ENCODE data around the gene LRRC9.
"Not testable (repeated sequence)": the region's sequence is repeated elsewhere in the genome, so short reads cannot be mapped to it uniquely, and the experiment has no call there.

LRRC9 gene

GRCh38 chr14:59981564-59981963 lies 61.6 kb downstream of the LRRC9 start:
- H3K9me3 ChIP-seq = no peaks in the 10 kb centered on the region
- DNase-seq (ENCODE audit: low spot score in 2 of 2) = no peak
- no peaks in the 10 kb centered on the region for H3K36me3 ChIP-seq (replicated peaks)
- in situ Hi-C loops (cut with MboI; ENCODE audit: low sequenced_read_pairs) = no loop called here
- H3K27me3 ChIP-seq (ENCODE audit: low read depth) = no peaks in the 10 kb centered on the region; the same call in 1 of the 2 replicates
- H3K4me3 ChIP-seq = no peak overlapping the region
- no peaks in the 10 kb centered on the region for H3K4me1 ChIP-seq

- no peaks in the 10 kb centered on the region for H3K4me1 ChIP-seq
- no peak for DNase-seq (ENCODE audit: low spot score in 2 of 2)
- H3K9me3 ChIP-seq = no peaks in the 10 kb centered on the region
- in situ Hi-C loops (cut with MboI; ENCODE audit: low sequenced_read_pairs) = no loop called here
- H3K36me3 ChIP-seq (replicated peaks) = no peaks in the 10 kb centered on the region
- no peak overlapping the region for H3K4me3 ChIP-seq
- no peaks in the 10 kb centered on the region; the same call in 1 of the 2 replicates for H3K27me3 ChIP-seq (ENCODE audit: low read depth)
Measured at GRCh38 chr14:59983048-59983447, 63.1 kb downstream of the LRRC9 start.

GRCh38 chr14:59986556-59987059 lies 66.7 kb downstream of the LRRC9 start:
- in situ Hi-C loops (cut with MboI; ENCODE audit: low sequenced_read_pairs) = no loop called here
- DNase-seq (ENCODE audit: low spot score in 2 of 2) = no peak
- no peaks in the 10 kb centered on the region for H3K4me1 ChIP-seq

GRCh38 chr14:59997449-59997848 lies 77.5 kb downstream of the LRRC9 start:
- no peaks in the 10 kb centered on the region for H3K4me1 ChIP-seq
- H3K36me3 ChIP-seq (replicated peaks) = no peaks in the 10 kb centered on the region
- no peak for DNase-seq (ENCODE audit: low spot score in 2 of 2)
- in situ Hi-C loops (cut with MboI; ENCODE audit: low sequenced_read_pairs) = no loop called here
- H3K27me3 ChIP-seq (ENCODE audit: low read depth) = no peaks in the 10 kb centered on the region
- no peak overlapping the region for H3K4me3 ChIP-seq
- H3K9me3 ChIP-seq = no peaks in the 10 kb centered on the region

More at GRCh38 chr14:59986556-59987059, 66.7 kb downstream of the LRRC9 start:
- H3K9me3 ChIP-seq = no peaks in the 10 kb centered on the region
- no peak overlapping the region for H3K4me3 ChIP-seq
- no peaks in the 10 kb centered on the region for H3K36me3 ChIP-seq (replicated peaks)
- 0 out of 2 replicates have a peak, but pooled peaks cover 2% of the 10 kb centered on the region for H3K27me3 ChIP-seq (ENCODE audit: low read depth)

- in situ Hi-C loops (cut with MboI; ENCODE audit: low sequenced_read_pairs) = no loop called here
- H3K9me3 ChIP-seq = no peaks in the 10 kb centered on the region
- no peak overlapping the region for H3K4me3 ChIP-seq
- H3K27me3 ChIP-seq (ENCODE audit: low read depth) = no peaks in the 10 kb centered on the region
- no peaks in the 10 kb centered on the region for H3K36me3 ChIP-seq (replicated peaks)
- no peaks in the 10 kb centered on the region for H3K4me1 ChIP-seq
- no peak for DNase-seq (ENCODE audit: low spot score in 2 of 2)
Measured at GRCh38 chr14:59997966-59998365, 78.0 kb downstream of the LRRC9 start.

- no peaks in the 10 kb centered on the region for H3K4me1 ChIP-seq
- DNase-seq (ENCODE audit: low spot score in 2 of 2) = no peak
- no peaks in the 10 kb centered on the region for H3K27me3 ChIP-seq (ENCODE audit: low read depth)
- H3K4me3 ChIP-seq = no peak overlapping the region
- no peaks in the 10 kb centered on the region for H3K9me3 ChIP-seq
- in situ Hi-C loops (cut with MboI; ENCODE audit: low sequenced_read_pairs) = no loop called here
- H3K36me3 ChIP-seq (replicated peaks) = no peaks in the 10 kb centered on the region
Measured at GRCh38 chr14:59998564-59998963, 78.6 kb downstream of the LRRC9 start.

GRCh38 chr14:60002819-60003492 lies 83.0 kb downstream of the LRRC9 start:
- Histone ChIP-seq H3K4me1 (no peaks in the 10 kb centered on the region), H3K4me3 (no peak overlapping the region), H3K36me3 (replicated peaks) (no peaks in the 10 kb centered on the region), H3K9me3 (no peaks in the 10 kb centered on the region), H3K27me3 (ENCODE audit: low read depth) (peaks cover 6% of the 10 kb centered on the region; the same call in 1 of the 2 replicates)
- in situ Hi-C loops (cut with MboI; ENCODE audit: low sequenced_read_pairs) = no loop called here
- peak in 1 of 2 experiments; percentile 8 for DNase-seq (ENCODE audit: low spot score in 2 of 2)

GRCh38 chr14:60003991-60004390 lies 84.0 kb downstream of the LRRC9 start:
- H3K36me3 ChIP-seq (replicated peaks) = no peaks in the 10 kb centered on the region
- no peak for DNase-seq (ENCODE audit: low spot score in 2 of 2)
- no peak overlapping the region for H3K4me3 ChIP-seq
- H3K4me1 ChIP-seq = no peaks in the 10 kb centered on the region
- H3K27me3 ChIP-seq (ENCODE audit: low read depth) = peaks cover 6% of the 10 kb centered on the region; the same call in 1 of the 2 replicates
- no peaks in the 10 kb centered on the region for H3K9me3 ChIP-seq
- in situ Hi-C loops (cut with MboI; ENCODE audit: low sequenced_read_pairs) = no loop called here

- no peak for DNase-seq (ENCODE audit: low spot score in 2 of 2)
- H3K4me1 ChIP-seq = no peaks in the 10 kb centered on the region
- H3K36me3 ChIP-seq (replicated peaks) = no peaks in the 10 kb centered on the region
- no peaks in the 10 kb centered on the region for H3K9me3 ChIP-seq
- in situ Hi-C loops (cut with MboI; ENCODE audit: low sequenced_read_pairs) = no loop called here
- no peak overlapping the region for H3K4me3 ChIP-seq
- H3K27me3 ChIP-seq (ENCODE audit: low read depth) = peaks cover 6% of the 10 kb centered on the region; the same call in 1 of the 2 replicates
Measured at GRCh38 chr14:60008042-60008441, 88.1 kb downstream of the LRRC9 start.

GRCh38 chr14:60010263-60010662 lies 90.3 kb downstream of the LRRC9 start:
- H3K36me3 ChIP-seq (replicated peaks); DNase-seq (ENCODE audit: low spot score in 2 of 2); H3K4me3 ChIP-seq; H3K27me3 ChIP-seq (ENCODE audit: low read depth); H3K9me3 ChIP-seq; in situ Hi-C loops (cut with MboI; ENCODE audit: low sequenced_read_pairs); H3K4me1 ChIP-seq: not testable (repeated sequence)

GRCh38 chr14:60014402-60014801 lies 94.5 kb downstream of the LRRC9 start:
- H3K36me3 ChIP-seq (replicated peaks) = no peaks in the 10 kb centered on the region
- H3K4me3 ChIP-seq = no peak overlapping the region
- no peaks in the 10 kb centered on the region for H3K9me3 ChIP-seq
- in situ Hi-C loops (cut with MboI; ENCODE audit: low sequenced_read_pairs) = no loop called here
- no peaks in the 10 kb centered on the region for H3K4me1 ChIP-seq
- no peaks in the 10 kb centered on the region; the same call in 1 of the 2 replicates for H3K27me3 ChIP-seq (ENCODE audit: low read depth)
- no peak for DNase-seq (ENCODE audit: low spot score in 2 of 2)

- H3K36me3 ChIP-seq (replicated peaks) = no peaks in the 10 kb centered on the region
- DNase-seq (ENCODE audit: low spot score in 2 of 2) = no peak
- in situ Hi-C loops (cut with MboI; ENCODE audit: low sequenced_read_pairs) = no loop called here
- H3K27me3 ChIP-seq (ENCODE audit: low read depth) = no peaks in the 10 kb centered on the region; the same call in 1 of the 2 replicates
- no peak overlapping the region for H3K4me3 ChIP-seq
- no peaks in the 10 kb centered on the region for H3K9me3 ChIP-seq
- no peaks in the 10 kb centered on the region for H3K4me1 ChIP-seq
Measured at GRCh38 chr14:60021619-60022018, 101.7 kb downstream of the LRRC9 start.

- Histone ChIP-seq H3K36me3 (replicated peaks) (no peaks in the 10 kb centered on the region), H3K9me3 (no peaks in the 10 kb centered on the region), H3K4me3 (no peak overlapping the region), H3K27me3 (ENCODE audit: low read depth) (peaks cover 9% of the 10 kb centered on the region), H3K4me1 (no peaks in the 10 kb centered on the region)
- in situ Hi-C loops (cut with MboI; ENCODE audit: low sequenced_read_pairs) = no loop called here
- no peak for DNase-seq (ENCODE audit: low spot score in 2 of 2)
Measured at GRCh38 chr14:60025571-60025970, 105.6 kb downstream of the LRRC9 start.

- no peak for DNase-seq (ENCODE audit: low spot score in 2 of 2)
- H3K4me1 ChIP-seq = no peaks in the 10 kb centered on the region
- no peaks in the 10 kb centered on the region for H3K36me3 ChIP-seq (replicated peaks)
- no peaks in the 10 kb centered on the region for H3K9me3 ChIP-seq
- H3K4me3 ChIP-seq = no peak overlapping the region
- in situ Hi-C loops (cut with MboI; ENCODE audit: low sequenced_read_pairs) = no loop called here
- H3K27me3 ChIP-seq (ENCODE audit: low read depth) = no peaks in the 10 kb centered on the region; the same call in 1 of the 2 replicates
Measured at GRCh38 chr14:60035177-60035576, 115.2 kb downstream of the LRRC9 start.
